ENCODE measurements around the gene OLFM3. TPM values are rescaled to one million over a fixed set of nuclear protein-coding genes. Genes with fewer than 3 reads are reported as not detected.

Gene OLFM3
- 1 to 10 TPM in 1 of 4 donors, under 1 TPM in 3; 0.23 to 1.2 (median 0.34) TPM for total RNA-seq

DNA sequence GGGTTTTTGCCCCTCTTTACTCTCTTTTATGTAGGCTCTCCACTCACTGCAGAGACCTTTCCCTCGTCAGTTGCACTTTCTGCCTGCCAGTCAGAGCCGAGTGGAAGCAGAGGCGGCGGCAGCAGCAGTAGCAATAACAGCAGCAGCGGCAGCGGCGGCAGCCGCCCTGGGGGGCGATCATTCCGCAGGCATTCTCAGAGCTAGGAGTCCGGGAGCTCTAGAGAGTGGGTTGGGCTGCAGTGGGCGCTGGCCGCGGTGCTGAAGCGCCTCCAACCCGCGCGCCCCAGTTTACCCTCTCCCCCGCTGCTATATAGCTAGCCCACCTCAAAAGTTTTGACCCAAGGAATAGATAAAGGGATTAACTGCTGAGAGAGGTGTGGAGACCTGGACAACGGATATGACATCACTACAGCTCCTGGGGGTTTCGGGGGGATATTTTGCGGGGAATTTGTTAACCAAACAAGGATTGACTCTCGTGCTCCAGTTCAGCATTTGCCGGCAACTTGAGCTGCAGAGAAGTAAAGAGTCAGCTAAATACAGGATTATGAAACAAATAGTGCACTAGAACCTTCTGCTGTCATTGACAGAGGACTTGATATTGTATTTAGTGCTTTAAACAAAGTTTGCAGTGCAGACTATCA lies at the start of gene OLFM3:
TSS of gene OLFM3 (minus strand) at position 102 of the 641 bp plus-strand sequence.
- no peaks in the 10 kb centered on the region for H3K9me3 ChIP-seq
- no peak for DNase-seq (ENCODE audit: extremely low spot score)
- H3K4me1 ChIP-seq = no peaks in the 10 kb centered on the region
- intact Hi-C loops (cut with DNase I) = no loop called here
- no peak for TF ChIP-seq POLR2A (IDR thresholded peaks at IDR 0.05; ENCODE audit: low read depth)
- TF ChIP-seq EP300 (IDR thresholded peaks at IDR 0.05) = no peak
- TF ChIP-seq POLR2AphosphoS5 (IDR thresholded peaks at IDR 0.05) = no peak
- TF ChIP-seq, protein P1, sequence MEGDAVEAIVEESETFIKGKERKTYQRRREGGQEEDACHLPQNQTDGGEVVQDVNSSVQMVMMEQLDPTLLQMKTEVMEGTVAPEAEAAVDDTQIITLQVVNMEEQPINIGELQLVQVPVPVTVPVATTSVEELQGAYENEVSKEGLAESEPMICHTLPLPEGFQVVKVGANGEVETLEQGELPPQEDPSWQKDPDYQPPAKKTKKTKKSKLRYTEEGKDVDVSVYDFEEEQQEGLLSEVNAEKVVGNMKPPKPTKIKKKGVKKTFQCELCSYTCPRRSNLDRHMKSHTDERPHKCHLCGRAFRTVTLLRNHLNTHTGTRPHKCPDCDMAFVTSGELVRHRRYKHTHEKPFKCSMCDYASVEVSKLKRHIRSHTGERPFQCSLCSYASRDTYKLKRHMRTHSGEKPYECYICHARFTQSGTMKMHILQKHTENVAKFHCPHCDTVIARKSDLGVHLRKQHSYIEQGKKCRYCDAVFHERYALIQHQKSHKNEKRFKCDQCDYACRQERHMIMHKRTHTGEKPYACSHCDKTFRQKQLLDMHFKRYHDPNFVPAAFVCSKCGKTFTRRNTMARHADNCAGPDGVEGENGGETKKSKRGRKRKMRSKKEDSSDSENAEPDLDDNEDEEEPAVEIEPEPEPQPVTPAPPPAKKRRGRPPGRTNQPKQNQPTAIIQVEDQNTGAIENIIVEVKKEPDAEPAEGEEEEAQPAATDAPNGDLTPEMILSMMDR (IDR thresholded peaks at IDR 0.05) = no peak
- H3K36me3 ChIP-seq = no peaks in the 10 kb centered on the region
- no peak within 1 kb of the TSS for H3K4me3 ChIP-seq
- WGBS = 11% methylated on average over 15 of the region's 24 CpGs
- no peak within 1 kb of the TSS for H3K27ac ChIP-seq (replicated peaks in 1 of 4)
- peaks cover 0 to 27% (median 2%) of the 10 kb centered on the region in 4 donors for H3K27me3 ChIP-seq

DNA sequence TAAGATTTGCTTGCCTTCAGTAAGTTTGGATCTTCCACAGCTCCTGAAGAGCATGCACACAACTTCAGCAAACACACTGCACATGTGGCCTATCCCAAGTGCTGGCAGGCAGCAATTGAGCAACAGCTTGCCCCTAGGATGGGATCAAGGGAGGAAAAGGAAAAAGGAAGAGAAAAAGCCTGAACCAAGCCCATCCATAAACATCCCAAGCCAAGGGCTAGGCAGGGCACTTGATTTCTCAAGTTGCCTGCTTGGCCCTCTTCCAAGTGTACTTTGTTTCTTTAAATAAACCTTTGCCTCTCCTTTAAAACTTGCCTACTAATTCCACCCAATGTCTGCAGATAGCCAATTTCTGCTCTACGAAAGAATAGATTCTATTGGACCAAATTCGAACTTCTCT lies 49.0 kb upstream of the OLFM3 start:
- H3K9me3 ChIP-seq = no peaks in the 10 kb centered on the region
- TF ChIP-seq EP300 (IDR thresholded peaks at IDR 0.05) = no peak
- TF ChIP-seq POLR2AphosphoS5 (IDR thresholded peaks at IDR 0.05) = no peak
- TF ChIP-seq, protein P1 (IDR thresholded peaks at IDR 0.05) = no peak
- TF ChIP-seq POLR2A (IDR thresholded peaks at IDR 0.05; ENCODE audit: low read depth) = no peak
- H3K36me3 ChIP-seq = no peaks in the 10 kb centered on the region

DNA sequence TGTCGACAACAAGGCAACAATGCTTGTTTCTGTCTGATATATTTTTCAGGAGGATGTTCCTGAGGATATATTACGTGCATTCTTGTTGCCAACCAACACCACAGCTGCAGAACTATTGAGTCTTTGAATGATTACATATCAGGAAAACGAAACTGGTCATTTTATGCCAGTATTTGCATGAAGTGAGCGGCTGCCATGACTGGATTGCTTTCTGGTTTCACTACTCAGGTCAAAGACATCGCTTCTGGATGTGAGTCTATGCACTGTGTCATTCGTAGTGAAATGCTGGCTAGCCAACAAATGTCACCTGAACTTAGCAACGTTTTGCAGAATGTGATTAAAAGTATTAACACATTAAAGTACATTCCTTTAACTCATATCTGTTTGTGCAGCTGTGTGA lies 35.8 kb upstream of the OLFM3 start:
- TF ChIP-seq POLR2A (IDR thresholded peaks at IDR 0.05; ENCODE audit: low read depth) = no peak
- TF ChIP-seq, protein P1 (IDR thresholded peaks at IDR 0.05) = no peak
- TF ChIP-seq POLR2AphosphoS5 (IDR thresholded peaks at IDR 0.05) = no peak
- TF ChIP-seq EP300 (IDR thresholded peaks at IDR 0.05) = no peak
- Histone ChIP-seq H3K27ac (replicated peaks in 1 of 4) (no peak overlapping the region), H3K36me3 (no peaks in the 10 kb centered on the region), H3K4me3 (no peak overlapping the region), H3K4me1 (no peaks in the 10 kb centered on the region), H3K9me3 (no peaks in the 10 kb centered on the region), H3K27me3 (no peaks in the 10 kb centered on the region)
- 62% methylated on average over 7 of the region's 7 CpGs for whole genome bisulfite sequencing
- no peak for DNase-seq (ENCODE audit: extremely low spot score)
- intact Hi-C loops (cut with DNase I) = no loop called here

More for the DNA sequence above, 49.0 kb upstream of the OLFM3 start:
- H3K4me3 ChIP-seq = no peak overlapping the region
- intact Hi-C loops (cut with DNase I) = no loop called here
- no peaks in the 10 kb centered on the region for H3K27me3 ChIP-seq
- WGBS = 93% methylated on average over 2 of the region's 2 CpGs
- H3K27ac ChIP-seq (replicated peaks in 1 of 4) = no peak overlapping the region
- H3K4me1 ChIP-seq = no peaks in the 10 kb centered on the region
- DNase-seq (ENCODE audit: extremely low spot score) = no peak

DNA sequence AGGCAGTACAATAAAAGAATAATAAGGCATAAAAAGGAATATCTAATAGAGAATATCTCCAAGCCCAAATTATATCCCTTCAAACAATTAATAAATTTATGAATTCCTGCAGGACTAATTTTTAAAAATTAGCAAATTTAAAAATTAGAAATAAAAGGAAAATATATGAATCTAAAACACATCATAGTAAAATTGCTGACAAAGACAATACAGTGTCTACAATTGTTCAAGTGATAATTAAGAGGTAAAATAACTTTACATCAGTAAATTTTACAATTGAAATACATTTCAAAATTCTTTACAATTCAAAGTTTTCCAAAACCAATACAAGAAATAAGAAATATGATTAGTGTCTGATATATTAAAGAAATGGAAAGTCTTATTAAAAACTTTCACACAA lies 22.8 kb upstream of the OLFM3 start:
- Histone ChIP-seq H3K27ac (replicated peaks in 1 of 4) (no peak overlapping the region), H3K4me3 (no peak overlapping the region), H3K9me3 (peaks cover 0 to 6% (median 5%) of the 10 kb centered on the region in 4 donors), H3K4me1 (no peaks in the 10 kb centered on the region), H3K36me3 (no peaks in the 10 kb centered on the region), H3K27me3 (no peaks in the 10 kb centered on the region)
- no peak for DNase-seq (ENCODE audit: extremely low spot score)
- no peak for TF ChIP-seq POLR2AphosphoS5 (IDR thresholded peaks at IDR 0.05)
- TF ChIP-seq POLR2A (IDR thresholded peaks at IDR 0.05; ENCODE audit: low read depth) = no peak
- TF ChIP-seq EP300 (IDR thresholded peaks at IDR 0.05) = no peak
- TF ChIP-seq, protein P1 (IDR thresholded peaks at IDR 0.05) = no peak
- intact Hi-C loops (cut with DNase I) = no loop called here

DNA sequence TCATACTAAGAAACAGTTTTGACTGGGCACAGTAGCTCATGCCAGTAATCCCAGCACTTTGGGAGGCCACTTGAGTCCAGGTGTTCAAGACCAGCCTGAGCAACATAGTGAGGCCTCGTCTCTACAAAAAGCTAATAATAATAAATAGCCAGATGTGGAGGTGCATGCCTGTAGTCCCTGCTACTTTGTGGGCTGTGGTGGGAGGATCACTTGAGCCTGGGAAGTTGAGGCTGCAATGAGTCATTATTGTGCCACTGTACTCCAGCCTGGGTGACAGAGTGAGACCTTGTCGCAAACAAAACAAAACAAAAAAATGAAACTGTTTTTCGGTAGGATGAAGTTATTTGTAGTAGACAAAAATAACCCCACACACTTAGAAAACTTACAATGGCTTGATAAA lies 19.0 kb upstream of the OLFM3 start:
- H3K36me3 ChIP-seq = no peaks in the 10 kb centered on the region
- TF ChIP-seq POLR2AphosphoS5 (IDR thresholded peaks at IDR 0.05) (no peak), POLR2A (IDR thresholded peaks at IDR 0.05; ENCODE audit: low read depth) (no peak), EP300 (IDR thresholded peaks at IDR 0.05) (no peak)
- TF ChIP-seq, protein P1 (IDR thresholded peaks at IDR 0.05) = no peak
- intact Hi-C loops (cut with DNase I) = no loop called here
- 85% methylated on average over 3 of the region's 3 CpGs for WGBS
- no peak for DNase-seq (ENCODE audit: extremely low spot score)
- H3K27ac ChIP-seq (replicated peaks in 1 of 4) = no peak overlapping the region
- H3K9me3 ChIP-seq = no peaks in the 10 kb centered on the region
- H3K27me3 ChIP-seq = no peaks in the 10 kb centered on the region
- no peaks in the 10 kb centered on the region for H3K4me1 ChIP-seq
- no peak overlapping the region for H3K4me3 ChIP-seq

Data from esophagus muscularis mucosa (tissue), 4 donors.